GM12801 (cell line): ENCODE data around the gene CNNM4.

Experiments used
- CTCF ChIP-seq: IDR thresholded peaks from one replicate; pipeline ENCODE4 v1.5.1; 2011; ENCODE audit warnings: control low read depth; ENCODE audit not compliant: insufficient read length; ENCODE audit errors: extremely low read depth

Gene CNNM4

GRCh38 chr2:96760036-96760985 lies at the start of gene CNNM4:
Gene CNNM4, plus strand, starts transcription at chr2:96760902. Its CDS starts 98 bp downstream, at chr2:96761000.
- TF ChIP-seq CTCF: no peak

GRCh38 chr2:96710985-96711384 lies 49.7 kb upstream of the CNNM4 start:
- no peak for TF ChIP-seq CTCF

GRCh38 chr2:96715658-96716057 lies 45.0 kb upstream of the CNNM4 start:
- no peak for TF ChIP-seq CTCF

GRCh38 chr2:96716388-96716787 lies 44.3 kb upstream of the CNNM4 start:
- TF ChIP-seq CTCF: no peak

GRCh38 chr2:96726131-96726530 lies 34.6 kb upstream of the CNNM4 start:
- TF ChIP-seq CTCF: no peak

- no peak for TF ChIP-seq CTCF
Measured at GRCh38 chr2:96727431-96727830, 33.3 kb upstream of the CNNM4 start.

GRCh38 chr2:96729748-96730147 lies 31.0 kb upstream of the CNNM4 start:
- no peak for TF ChIP-seq CTCF
